ENCODE measurements around the gene ARHGEF11. TPM values are rescaled to one million over a fixed set of nuclear protein-coding genes. Genes with fewer than 3 reads are reported as not detected.
A peak's percentile ranks its signal among the peaks of the same experiment; 100 is the strongest.

ARHGEF11 gene
- total and polyA plus RNA-seq, 9 of the 15 experiments (the other 6 are each of a cell fraction or from before 2014, with no cell fraction given), result 0.14 to 15.5 (median 9.0) TPM

GRCh38 chr1:156912861-156913808 is 132.4 kb downstream of the ARHGEF11 start (continued):
- TF ChIP-seq SMARCE1 (IDR thresholded peaks at IDR 0.05) (peak; percentile 26; the same call in 1 of the 2 replicates), LARP7 (IDR thresholded peaks at IDR 0.05) (no peak), MEF2D (tag; conservative IDR thresholded peaks at IDR 0.05; ENCODE audit: low read depth) (0 out of 2 replicates have a peak, but pooled peaks have one; percentile 6), MYNN (IDR thresholded peaks at IDR 0.05) (no peak; the same call in 1 of the 2 replicates), MYNN (CRISPR knock-in tag; IDR thresholded peaks at IDR 0.05) (no peak), RNF2 (IDR thresholded peaks at IDR 0.05) (peak; percentile 65; the same call in 1 of the 2 replicates), KAT7 (CRISPR knock-in tag; IDR thresholded peaks at IDR 0.05; ENCODE audit: borderline replicate concordance) (no peak), SMARCA5 (IDR thresholded peaks at IDR 0.05) (no peak), AFF1 (IDR thresholded peaks at IDR 0.05; ENCODE audit: low read depth in 1 of 2, partially characterized antibody in 2 of 2) (no peak), ZNF12 (CRISPR knock-in tag; IDR thresholded peaks at IDR 0.05) (peak; percentile 39; the same call in 1 of the 2 replicates), TFAP4 (CRISPR knock-in tag; IDR thresholded peaks at IDR 0.05; ENCODE audit: borderline replicate concordance) (peak; percentile 64; the same call in 1 of the 2 replicates), RB1 (IDR thresholded peaks at IDR 0.05; ENCODE audit: low read depth) (0 out of 2 replicates have a peak, but pooled peaks have one; percentile 18), ZNF639 (CRISPR knock-in tag; conservative IDR thresholded peaks at IDR 0.05 in 1 of 2, IDR thresholded peaks at IDR 0.05 in 1 of 2) (no peak), ZNF140 (CRISPR knock-in tag; IDR thresholded peaks at IDR 0.05) (no peak), SRF (CRISPR knock-in tag; IDR thresholded peaks at IDR 0.05) (no peak), ELF4 (CRISPR knock-in tag; IDR thresholded peaks at IDR 0.05) (no peak), NRF1 (conservative IDR thresholded peaks at IDR 0.05 in 1 of 2, IDR thresholded peaks at IDR 0.05 in 1 of 2) (no peak; a peak in 1 of 4 replicates), GTF2E2 (tag; IDR thresholded peaks at IDR 0.05) (no peak; the same call in 1 of the 2 replicates), CTBP1 (IDR thresholded peaks at IDR 0.05; ENCODE audit: borderline replicate concordance) (peak; percentile 39; the same call in 1 of the 2 replicates)

All from K562 (cell line).